ENCODE data around the gene DBX2.
"Not testable (repeated sequence)": the region's sequence is repeated elsewhere in the genome, so short reads cannot be mapped to it uniquely, and the experiment has no call there.

DBX2 gene

GRCh38 chr12:45012749-45013148 is 38.1 kb downstream of the DBX2 start:
- no peak for FAIRE-seq
- no peak for DNase-seq (ENCODE audit: low spot score)

GRCh38 chr12:45010059-45010458 is 40.8 kb downstream of the DBX2 start:
- no peak for FAIRE-seq
- no peak for DNase-seq (ENCODE audit: low spot score)

GRCh38 chr12:45008211-45008610 is 42.7 kb downstream of the DBX2 start:
- FAIRE-seq (no peak), DNase-seq (ENCODE audit: low spot score) (no peak)

- DNase-seq (ENCODE audit: low spot score): no peak
- no peak for FAIRE-seq
Observed at GRCh38 chr12:44999355-44999754, 51.5 kb downstream of the DBX2 start.

GRCh38 chr12:44993161-44993560 is 57.7 kb downstream of the DBX2 start:
- FAIRE-seq (no peak), DNase-seq (ENCODE audit: low spot score) (no peak)

- FAIRE-seq: not testable (repeated sequence)
Observed at GRCh38 chr12:44984863-44985262, 66.0 kb downstream of the DBX2 start.

GRCh38 chr12:44979918-44980317 is 71.0 kb downstream of the DBX2 start:
- FAIRE-seq (no peak), DNase-seq (ENCODE audit: low spot score) (no peak)

More at GRCh38 chr12:44984863-44985262, 66.0 kb downstream of the DBX2 start:
- not testable (repeated sequence) for DNase-seq (ENCODE audit: low spot score)

- FAIRE-seq (no peak), DNase-seq (ENCODE audit: low spot score) (no peak)
Observed at GRCh38 chr12:44976246-44976645, 74.7 kb downstream of the DBX2 start.

GRCh38 chr12:44972746-44973421 is 78.0 kb downstream of the DBX2 start:
- peak; percentile 29 for DNase-seq (ENCODE audit: low spot score)
- no peak for FAIRE-seq

GRCh38 chr12:44968965-44969364 is 81.9 kb downstream of the DBX2 start:
- FAIRE-seq (no peak), DNase-seq (ENCODE audit: low spot score) (no peak)
